ENCODE measurements around the gene ARX.

The ARX gene

GRCh38 chrX:25026576-25026975 lies 10.8 kb upstream of the ARX start:
- FAIRE-seq (no peak), DNase-seq (ENCODE audit: insufficient read length) (no peak)
- TF ChIP-seq POLR2A (IDR thresholded peaks at IDR 0.05; ENCODE audit: low read depth, low read length) (no peak), POLR2AphosphoS5 (IDR thresholded peaks at IDR 0.05; ENCODE audit: low read depth, low read length) (no peak), TAF1 (IDR thresholded peaks at IDR 0.05; ENCODE audit: borderline replicate concordance, low read depth, low read length) (no peak)

GRCh38 chrX:25025615-25026014 lies 9.8 kb upstream of the ARX start:
- FAIRE-seq (no peak), DNase-seq (ENCODE audit: insufficient read length) (no peak)
- no peak for TF ChIP-seq POLR2AphosphoS5 (IDR thresholded peaks at IDR 0.05; ENCODE audit: low read depth, low read length)
- TF ChIP-seq TAF1 (IDR thresholded peaks at IDR 0.05; ENCODE audit: borderline replicate concordance, low read depth, low read length): no peak
- no peak for TF ChIP-seq POLR2A (IDR thresholded peaks at IDR 0.05; ENCODE audit: low read depth, low read length)

- no peak for TF ChIP-seq POLR2A (IDR thresholded peaks at IDR 0.05; ENCODE audit: low read depth, low read length)
- no peak for TF ChIP-seq POLR2AphosphoS5 (IDR thresholded peaks at IDR 0.05; ENCODE audit: low read depth, low read length)
- TF ChIP-seq TAF1 (IDR thresholded peaks at IDR 0.05; ENCODE audit: borderline replicate concordance, low read depth, low read length): no peak
- no peak for DNase-seq (ENCODE audit: insufficient read length)
- no peak for FAIRE-seq
These were observed 8.1 kb upstream of the ARX start for GRCh38 chrX:25023908-25024307.

GRCh38 chrX:25022499-25023325 lies 6.9 kb upstream of the ARX start:
- no peak for DNase-seq (ENCODE audit: insufficient read length)
- no peak for TF ChIP-seq POLR2A (IDR thresholded peaks at IDR 0.05; ENCODE audit: low read depth, low read length)
- no peak for TF ChIP-seq POLR2AphosphoS5 (IDR thresholded peaks at IDR 0.05; ENCODE audit: low read depth, low read length)
- no peak for TF ChIP-seq TAF1 (IDR thresholded peaks at IDR 0.05; ENCODE audit: borderline replicate concordance, low read depth, low read length)
- FAIRE-seq: no peak

- DNase-seq (ENCODE audit: insufficient read length) (no peak), FAIRE-seq (no peak)
- TF ChIP-seq POLR2A (IDR thresholded peaks at IDR 0.05; ENCODE audit: low read depth, low read length) (no peak), POLR2AphosphoS5 (IDR thresholded peaks at IDR 0.05; ENCODE audit: low read depth, low read length) (no peak), TAF1 (IDR thresholded peaks at IDR 0.05; ENCODE audit: borderline replicate concordance, low read depth, low read length) (no peak)
These were observed 5.2 kb upstream of the ARX start for GRCh38 chrX:25020905-25021449.

GRCh38 chrX:25020391-25020904 lies 4.7 kb upstream of the ARX start:
- no peak for TF ChIP-seq POLR2AphosphoS5 (IDR thresholded peaks at IDR 0.05; ENCODE audit: low read depth, low read length)
- TF ChIP-seq TAF1 (IDR thresholded peaks at IDR 0.05; ENCODE audit: borderline replicate concordance, low read depth, low read length): no peak
- TF ChIP-seq POLR2A (IDR thresholded peaks at IDR 0.05; ENCODE audit: low read depth, low read length): no peak
- DNase-seq (ENCODE audit: insufficient read length) (no peak), FAIRE-seq (no peak)

GRCh38 chrX:25019707-25020390 lies 4.1 kb upstream of the ARX start:
- DNase-seq (ENCODE audit: insufficient read length): no peak
- TF ChIP-seq TAF1 (IDR thresholded peaks at IDR 0.05; ENCODE audit: borderline replicate concordance, low read depth, low read length) (no peak), POLR2AphosphoS5 (IDR thresholded peaks at IDR 0.05; ENCODE audit: low read depth, low read length) (no peak), POLR2A (IDR thresholded peaks at IDR 0.05; ENCODE audit: low read depth, low read length) (no peak)
- no peak for FAIRE-seq

GRCh38 chrX:25018682-25019081 lies 2.9 kb upstream of the ARX start:
- DNase-seq (ENCODE audit: insufficient read length): no peak
- TF ChIP-seq POLR2A (IDR thresholded peaks at IDR 0.05; ENCODE audit: low read depth, low read length) (no peak), POLR2AphosphoS5 (IDR thresholded peaks at IDR 0.05; ENCODE audit: low read depth, low read length) (no peak), TAF1 (IDR thresholded peaks at IDR 0.05; ENCODE audit: borderline replicate concordance, low read depth, low read length) (no peak)
- FAIRE-seq: no peak

GRCh38 chrX:25017667-25018247 lies 2.0 kb upstream of the ARX start:
- FAIRE-seq (no peak), DNase-seq (ENCODE audit: insufficient read length) (no peak)
- TF ChIP-seq POLR2A (IDR thresholded peaks at IDR 0.05; ENCODE audit: low read depth, low read length) (no peak), POLR2AphosphoS5 (IDR thresholded peaks at IDR 0.05; ENCODE audit: low read depth, low read length) (no peak), TAF1 (IDR thresholded peaks at IDR 0.05; ENCODE audit: borderline replicate concordance, low read depth, low read length) (no peak)

- TF ChIP-seq POLR2A (IDR thresholded peaks at IDR 0.05; ENCODE audit: low read depth, low read length): no peak
- no peak for TF ChIP-seq POLR2AphosphoS5 (IDR thresholded peaks at IDR 0.05; ENCODE audit: low read depth, low read length)
- TF ChIP-seq TAF1 (IDR thresholded peaks at IDR 0.05; ENCODE audit: borderline replicate concordance, low read depth, low read length): no peak
- no peak for DNase-seq (ENCODE audit: insufficient read length)
- FAIRE-seq: no peak
These were observed 1.3 kb upstream of the ARX start for GRCh38 chrX:25016938-25017598.

- no peak for DNase-seq (ENCODE audit: insufficient read length)
- FAIRE-seq: no peak
- TF ChIP-seq POLR2A (IDR thresholded peaks at IDR 0.05; ENCODE audit: low read depth, low read length) (no peak), POLR2AphosphoS5 (IDR thresholded peaks at IDR 0.05; ENCODE audit: low read depth, low read length) (no peak), TAF1 (IDR thresholded peaks at IDR 0.05; ENCODE audit: borderline replicate concordance, low read depth, low read length) (no peak)
These were observed 551 bp upstream of the ARX start for GRCh38 chrX:25016361-25016671.
